Measurements from ENCODE around the gene SUPV3L1. TPM values are rescaled to one million over a fixed set of nuclear protein-coding genes. Genes with fewer than 3 reads are reported as not detected.

Gene SUPV3L1
- polyA plus RNA-seq, 1 donor from 2014 or later: 33.3 TPM

DNA sequence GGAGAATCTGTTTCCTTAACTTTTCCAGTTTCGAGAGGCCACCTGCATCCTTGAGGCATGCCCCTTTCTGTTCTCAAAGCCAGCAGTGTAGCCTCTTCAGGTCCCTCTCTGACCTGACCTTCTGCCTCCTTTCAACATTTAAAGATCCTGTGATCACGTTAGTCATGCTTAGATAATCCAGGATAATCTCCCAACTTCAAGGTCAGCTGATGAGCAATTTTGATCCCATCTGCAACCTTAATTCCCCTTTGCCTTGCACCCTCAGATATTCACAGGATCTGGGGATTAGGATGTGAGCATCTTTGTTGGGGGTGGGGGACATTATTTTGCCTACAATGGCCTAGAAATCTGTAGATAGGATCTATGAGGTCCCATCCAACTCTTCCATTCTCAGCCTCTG lies 48.1 kb downstream of the SUPV3L1 start:
- TF ChIP-seq MXI1 (conservative IDR thresholded peaks at IDR 0.05; ENCODE audit: poor library complexity, severe bottlenecking) (no peak), EZH2 (IDR thresholded peaks at IDR 0.05; ENCODE audit: borderline replicate concordance, insufficient read depth, low read length, poor library complexity, severe bottlenecking) (no peak), RAD21 (conservative IDR thresholded peaks at IDR 0.05) (no peak), SMC3 (conservative IDR thresholded peaks at IDR 0.05; ENCODE audit: poor library complexity) (no peak), POLR2AphosphoS5 (IDR thresholded peaks at IDR 0.05) (no peak), EP300 (conservative IDR thresholded peaks at IDR 0.05; ENCODE audit: poor library complexity, severe bottlenecking) (no peak), TAF1 (IDR thresholded peaks at IDR 0.05; ENCODE audit: low read depth) (no peak)
- TF ChIP-seq, protein P1, sequence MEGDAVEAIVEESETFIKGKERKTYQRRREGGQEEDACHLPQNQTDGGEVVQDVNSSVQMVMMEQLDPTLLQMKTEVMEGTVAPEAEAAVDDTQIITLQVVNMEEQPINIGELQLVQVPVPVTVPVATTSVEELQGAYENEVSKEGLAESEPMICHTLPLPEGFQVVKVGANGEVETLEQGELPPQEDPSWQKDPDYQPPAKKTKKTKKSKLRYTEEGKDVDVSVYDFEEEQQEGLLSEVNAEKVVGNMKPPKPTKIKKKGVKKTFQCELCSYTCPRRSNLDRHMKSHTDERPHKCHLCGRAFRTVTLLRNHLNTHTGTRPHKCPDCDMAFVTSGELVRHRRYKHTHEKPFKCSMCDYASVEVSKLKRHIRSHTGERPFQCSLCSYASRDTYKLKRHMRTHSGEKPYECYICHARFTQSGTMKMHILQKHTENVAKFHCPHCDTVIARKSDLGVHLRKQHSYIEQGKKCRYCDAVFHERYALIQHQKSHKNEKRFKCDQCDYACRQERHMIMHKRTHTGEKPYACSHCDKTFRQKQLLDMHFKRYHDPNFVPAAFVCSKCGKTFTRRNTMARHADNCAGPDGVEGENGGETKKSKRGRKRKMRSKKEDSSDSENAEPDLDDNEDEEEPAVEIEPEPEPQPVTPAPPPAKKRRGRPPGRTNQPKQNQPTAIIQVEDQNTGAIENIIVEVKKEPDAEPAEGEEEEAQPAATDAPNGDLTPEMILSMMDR (IDR thresholded peaks at IDR 0.05; ENCODE audit: poor library complexity, severe bottlenecking): no peak
- H3K27me3 ChIP-seq (ENCODE audit: insufficient read depth, low read depth, low read length): no peaks in the 10 kb centered on the region

DNA sequence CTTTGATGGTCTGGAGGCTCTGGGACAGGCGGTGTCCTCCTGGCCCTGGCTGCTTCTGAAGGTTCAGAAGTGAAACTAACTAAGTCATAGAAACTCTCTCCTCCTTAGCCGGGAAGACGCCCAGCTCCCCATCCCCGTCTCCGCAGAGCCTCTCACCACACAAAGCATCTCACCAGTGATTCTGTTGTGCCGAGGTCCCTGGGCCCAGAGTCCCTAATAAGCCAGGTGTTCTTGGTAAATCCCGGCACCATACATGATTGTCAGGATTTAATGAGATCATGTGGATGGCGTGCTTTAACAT lies 49.5 kb downstream of the SUPV3L1 start:
- H3K9ac ChIP-seq (ENCODE audit: low read length): no peak overlapping the region

More for the DNA sequence above, 48.1 kb downstream of the SUPV3L1 start:
- Histone ChIP-seq H3F3A (ENCODE audit: insufficient read depth, low read length, poor library complexity, severe bottlenecking) (no peaks in the 10 kb centered on the region), H3K4me2 (ENCODE audit: low read length) (no peak overlapping the region), H2AFZ (ENCODE audit: low read depth, low read length) (no peak overlapping the region), H3K79me2 (replicated peaks; ENCODE audit: insufficient read depth, low read length) (no peaks in the 10 kb centered on the region), H3K27ac (ENCODE audit: low read length) (no peak overlapping the region), H3K9me3 (ENCODE audit: low read length) (no peaks in the 10 kb centered on the region), H3K36me3 (ENCODE audit: insufficient read depth, low read length) (no peaks in the 10 kb centered on the region), H3K4me3 (ENCODE audit: low read length) (no peak overlapping the region), H3K9me2 (ENCODE audit: insufficient read depth, low read length) (no peaks in the 10 kb centered on the region), H3K9ac (ENCODE audit: low read length) (no peak overlapping the region), H4K20me1 (ENCODE audit: insufficient read depth) (no peaks in the 10 kb centered on the region)

DNA sequence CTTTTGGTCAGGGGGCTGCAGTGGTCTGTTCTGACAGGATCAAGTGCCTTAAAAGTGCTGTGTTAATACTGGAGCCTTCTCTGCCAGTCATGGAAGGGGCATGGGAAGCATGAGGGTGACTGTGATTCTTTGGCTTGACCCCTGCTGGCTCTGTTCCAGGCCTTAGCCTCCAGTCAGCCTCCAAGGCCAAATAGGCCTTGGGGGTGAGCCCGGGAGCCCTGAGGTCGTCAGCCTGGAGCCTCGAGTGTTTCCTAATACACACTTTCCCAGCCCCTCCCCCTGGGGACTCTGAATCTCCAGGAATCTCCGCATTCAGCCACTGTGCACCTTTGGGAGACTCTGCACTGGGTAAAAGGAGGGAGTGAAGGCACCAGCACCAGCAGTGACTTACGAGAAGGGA lies 50.1 kb downstream of the SUPV3L1 start:
- TF ChIP-seq, protein P1 (IDR thresholded peaks at IDR 0.05; ENCODE audit: poor library complexity, severe bottlenecking): no peak
- no peak for TF ChIP-seq SMC3 (conservative IDR thresholded peaks at IDR 0.05; ENCODE audit: poor library complexity)
- TF ChIP-seq MXI1 (conservative IDR thresholded peaks at IDR 0.05; ENCODE audit: poor library complexity, severe bottlenecking): no peak
- no peak for TF ChIP-seq EZH2 (IDR thresholded peaks at IDR 0.05; ENCODE audit: borderline replicate concordance, insufficient read depth, low read length, poor library complexity, severe bottlenecking)
- no peak for TF ChIP-seq POLR2AphosphoS5 (IDR thresholded peaks at IDR 0.05)
- TF ChIP-seq EP300 (conservative IDR thresholded peaks at IDR 0.05; ENCODE audit: poor library complexity, severe bottlenecking): no peak
- TF ChIP-seq TAF1 (IDR thresholded peaks at IDR 0.05; ENCODE audit: low read depth): no peak
- TF ChIP-seq, protein P2, sequence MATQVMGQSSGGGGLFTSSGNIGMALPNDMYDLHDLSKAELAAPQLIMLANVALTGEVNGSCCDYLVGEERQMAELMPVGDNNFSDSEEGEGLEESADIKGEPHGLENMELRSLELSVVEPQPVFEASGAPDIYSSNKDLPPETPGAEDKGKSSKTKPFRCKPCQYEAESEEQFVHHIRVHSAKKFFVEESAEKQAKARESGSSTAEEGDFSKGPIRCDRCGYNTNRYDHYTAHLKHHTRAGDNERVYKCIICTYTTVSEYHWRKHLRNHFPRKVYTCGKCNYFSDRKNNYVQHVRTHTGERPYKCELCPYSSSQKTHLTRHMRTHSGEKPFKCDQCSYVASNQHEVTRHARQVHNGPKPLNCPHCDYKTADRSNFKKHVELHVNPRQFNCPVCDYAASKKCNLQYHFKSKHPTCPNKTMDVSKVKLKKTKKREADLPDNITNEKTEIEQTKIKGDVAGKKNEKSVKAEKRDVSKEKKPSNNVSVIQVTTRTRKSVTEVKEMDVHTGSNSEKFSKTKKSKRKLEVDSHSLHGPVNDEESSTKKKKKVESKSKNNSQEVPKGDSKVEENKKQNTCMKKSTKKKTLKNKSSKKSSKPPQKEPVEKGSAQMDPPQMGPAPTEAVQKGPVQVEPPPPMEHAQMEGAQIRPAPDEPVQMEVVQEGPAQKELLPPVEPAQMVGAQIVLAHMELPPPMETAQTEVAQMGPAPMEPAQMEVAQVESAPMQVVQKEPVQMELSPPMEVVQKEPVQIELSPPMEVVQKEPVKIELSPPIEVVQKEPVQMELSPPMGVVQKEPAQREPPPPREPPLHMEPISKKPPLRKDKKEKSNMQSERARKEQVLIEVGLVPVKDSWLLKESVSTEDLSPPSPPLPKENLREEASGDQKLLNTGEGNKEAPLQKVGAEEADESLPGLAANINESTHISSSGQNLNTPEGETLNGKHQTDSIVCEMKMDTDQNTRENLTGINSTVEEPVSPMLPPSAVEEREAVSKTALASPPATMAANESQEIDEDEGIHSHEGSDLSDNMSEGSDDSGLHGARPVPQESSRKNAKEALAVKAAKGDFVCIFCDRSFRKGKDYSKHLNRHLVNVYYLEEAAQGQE (IDR thresholded peaks at IDR 0.05; ENCODE audit: borderline replicate concordance): no peak
- no peak for TF ChIP-seq RAD21 (conservative IDR thresholded peaks at IDR 0.05)
- Histone ChIP-seq H3K4me3 (ENCODE audit: low read length) (no peak overlapping the region), H3K36me3 (ENCODE audit: insufficient read depth, low read length) (no peaks in the 10 kb centered on the region), H4K20me1 (ENCODE audit: insufficient read depth) (no peaks in the 10 kb centered on the region), H3K27me3 (ENCODE audit: insufficient read depth, low read depth, low read length) (no peaks in the 10 kb centered on the region), H3K79me2 (replicated peaks; ENCODE audit: insufficient read depth, low read length) (no peaks in the 10 kb centered on the region), H3K4me2 (ENCODE audit: low read length) (no peak overlapping the region), H3K9me3 (ENCODE audit: low read length) (no peaks in the 10 kb centered on the region), H3K9me2 (ENCODE audit: insufficient read depth, low read length) (no peaks in the 10 kb centered on the region), H3K9ac (ENCODE audit: low read length) (no peak overlapping the region), H2AFZ (ENCODE audit: low read depth, low read length) (no peak overlapping the region), H3K27ac (ENCODE audit: low read length) (no peak overlapping the region), H3F3A (ENCODE audit: insufficient read depth, low read length, poor library complexity, severe bottlenecking) (no peaks in the 10 kb centered on the region)

More for the DNA sequence above, 49.5 kb downstream of the SUPV3L1 start:
- Histone ChIP-seq H4K20me1 (ENCODE audit: insufficient read depth) (no peaks in the 10 kb centered on the region), H3K9me3 (ENCODE audit: low read length) (no peaks in the 10 kb centered on the region), H3K36me3 (ENCODE audit: insufficient read depth, low read length) (no peaks in the 10 kb centered on the region), H3K4me2 (ENCODE audit: low read length) (no peak overlapping the region), H3K4me3 (ENCODE audit: low read length) (no peak overlapping the region), H3F3A (ENCODE audit: insufficient read depth, low read length, poor library complexity, severe bottlenecking) (no peaks in the 10 kb centered on the region), H3K9me2 (ENCODE audit: insufficient read depth, low read length) (no peaks in the 10 kb centered on the region), H3K27ac (ENCODE audit: low read length) (no peak overlapping the region), H3K27me3 (ENCODE audit: insufficient read depth, low read depth, low read length) (no peaks in the 10 kb centered on the region), H3K79me2 (replicated peaks; ENCODE audit: insufficient read depth, low read length) (no peaks in the 10 kb centered on the region), H2AFZ (ENCODE audit: low read depth, low read length) (no peak overlapping the region)
- no peak for TF ChIP-seq EZH2 (IDR thresholded peaks at IDR 0.05; ENCODE audit: borderline replicate concordance, insufficient read depth, low read length, poor library complexity, severe bottlenecking)
